H1 (cell line): Measurements from ENCODE around the gene TTC22. TPM values are rescaled to one million over a fixed set of nuclear protein-coding genes. Genes with fewer than 3 reads are reported as not detected.

ENCODE experiments used
- BACH1 ChIP-seq: IDR thresholded peaks from 2 replicates; pipeline ENCODE4 v1.6.1; 2012; ENCODE audit warnings: low read length, improper control_type of control experiment
- BRCA1 ChIP-seq: IDR thresholded peaks from 2 replicates; pipeline ENCODE4 v1.6.1; 2012; ENCODE audit warnings: low read depth, low read length, improper control_type of control experiment
- CEBPB ChIP-seq: IDR thresholded peaks from 2 replicates; pipeline ENCODE4 v1.6.1; 2012; ENCODE audit warnings: low read depth, low read length
- FOSL1 ChIP-seq: IDR thresholded peaks from 2 replicates; pipeline ENCODE4 v1.6.1; 2011; ENCODE audit warnings: mild to moderate bottlenecking, low read depth, low read length, moderate library complexity; ENCODE audit not compliant: insufficient read depth
- GTF2F1 ChIP-seq: IDR thresholded peaks from 2 replicates; pipeline ENCODE4 v1.6.1; 2012; ENCODE audit warnings: low read depth, low read length, improper control_type of control experiment, borderline replicate concordance
- HDAC6 ChIP-seq: IDR thresholded peaks from one replicate; pipeline ENCODE4 v1.7.1; 2012; ENCODE audit warnings: low read depth, mild to moderate bottlenecking, inconsistent platforms, low read length, moderate library complexity
- MAFK ChIP-seq: IDR thresholded peaks from 2 replicates; pipeline ENCODE4 v1.6.1; 2012; ENCODE audit warnings: low read depth, mild to moderate bottlenecking, improper control_type of control experiment, low read length
- POU5F1 ChIP-seq: IDR thresholded peaks from 2 replicates; pipeline ENCODE4 v1.6.1; 2011; ENCODE audit warnings: low read depth, mild to moderate bottlenecking, low read length, moderate library complexity
- RAD21 ChIP-seq, 2 experiments: IDR thresholded peaks in 1 of 2; conservative IDR thresholded peaks in 1 of 2; 2 replicates each; pipeline ENCODE4 v1.6.1; 2011; ENCODE audit warnings: low read depth in 2 of 2, low read length in 2 of 2, improper control_type of control experiment in 1 of 2, inconsistent platforms in 1 of 2, mild to moderate bottlenecking in 1 of 2, moderate library complexity in 1 of 2
- RXRA ChIP-seq: IDR thresholded peaks from 2 replicates; pipeline ENCODE4 v1.6.1; 2011; ENCODE audit warnings: low read depth, mild to moderate bottlenecking, low read length, moderate library complexity; ENCODE audit not compliant: insufficient read depth
- polyA plus RNA-seq, 7 experiments: library from polyadenylated mRNA; depleted of rRNA in 3 of 7; stranded (reverse) in 5 of 7; unstranded in 2 of 7; fragments of >200 nt in 5 of 7; fragments of 200-250 nt in 2 of 7; gene quantifications; 1 replicate in 5 of 7; 2 replicates in 1 of 7; 4 replicates in 1 of 7; pipeline versions ENCODE4 v1.2.1 to v1.2.3, GENCODE V29; 2011 to 2013; ENCODE audit warnings: missing spikeins in 2 of 7, mixed read lengths in 2 of 7
- total RNA-seq: library from RNA; stranded (reverse); fragmentation: NEBNext Ultra II Directional; extraction: Animal tissue kit (Norgen Biotek cat#: 25700); gene quantifications from 2 replicates; pipeline ENCODE4 v1.2.1, GENCODE V29; 2021
- TF ChIP-seq, protein P1 (sequence below): fragments of 300-600 bp; sonication (generic); IDR thresholded peaks from 2 replicates; pipeline ENCODE4 v1.7.1; 2012; ENCODE audit warnings: low read length, moderate library complexity, mild to moderate bottlenecking, inconsistent platforms; ENCODE audit not compliant: insufficient replicate concordance
- TF ChIP-seq, protein P2 (sequence below): IDR thresholded peaks from 2 replicates; pipeline ENCODE4 v1.6.1; 2011; ENCODE audit warnings: low read depth, mild to moderate bottlenecking, low read length; ENCODE audit not compliant: insufficient read depth

The TTC22 gene
- total and polyA plus RNA-seq, 2 of the 8 experiments (the other 6 are each of a cell fraction or from before 2014, with no cell fraction given), result 1.00 to 1.6 TPM

DNA sequence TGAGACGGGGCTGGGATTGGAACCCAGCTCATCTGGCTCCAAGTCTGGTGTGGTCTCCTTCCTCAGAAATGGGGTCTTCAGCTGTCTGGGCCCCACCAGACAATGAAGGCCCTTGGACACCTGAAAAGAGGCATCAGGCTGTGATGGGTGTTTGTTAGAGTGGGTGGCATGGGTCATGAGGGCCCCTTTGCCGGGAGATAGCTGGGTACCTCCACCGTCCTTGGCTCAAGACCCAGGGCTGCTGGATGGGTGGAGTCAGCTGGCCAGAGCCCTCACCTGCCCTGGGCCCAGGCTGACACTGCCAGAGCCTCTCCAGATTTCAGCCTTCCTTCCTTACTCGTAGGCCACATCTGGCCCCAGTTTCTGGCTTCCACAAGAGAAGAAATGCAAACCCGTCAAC, 13.4 kb upstream of the TTC22 start (continued):
- TF ChIP-seq, protein P1, sequence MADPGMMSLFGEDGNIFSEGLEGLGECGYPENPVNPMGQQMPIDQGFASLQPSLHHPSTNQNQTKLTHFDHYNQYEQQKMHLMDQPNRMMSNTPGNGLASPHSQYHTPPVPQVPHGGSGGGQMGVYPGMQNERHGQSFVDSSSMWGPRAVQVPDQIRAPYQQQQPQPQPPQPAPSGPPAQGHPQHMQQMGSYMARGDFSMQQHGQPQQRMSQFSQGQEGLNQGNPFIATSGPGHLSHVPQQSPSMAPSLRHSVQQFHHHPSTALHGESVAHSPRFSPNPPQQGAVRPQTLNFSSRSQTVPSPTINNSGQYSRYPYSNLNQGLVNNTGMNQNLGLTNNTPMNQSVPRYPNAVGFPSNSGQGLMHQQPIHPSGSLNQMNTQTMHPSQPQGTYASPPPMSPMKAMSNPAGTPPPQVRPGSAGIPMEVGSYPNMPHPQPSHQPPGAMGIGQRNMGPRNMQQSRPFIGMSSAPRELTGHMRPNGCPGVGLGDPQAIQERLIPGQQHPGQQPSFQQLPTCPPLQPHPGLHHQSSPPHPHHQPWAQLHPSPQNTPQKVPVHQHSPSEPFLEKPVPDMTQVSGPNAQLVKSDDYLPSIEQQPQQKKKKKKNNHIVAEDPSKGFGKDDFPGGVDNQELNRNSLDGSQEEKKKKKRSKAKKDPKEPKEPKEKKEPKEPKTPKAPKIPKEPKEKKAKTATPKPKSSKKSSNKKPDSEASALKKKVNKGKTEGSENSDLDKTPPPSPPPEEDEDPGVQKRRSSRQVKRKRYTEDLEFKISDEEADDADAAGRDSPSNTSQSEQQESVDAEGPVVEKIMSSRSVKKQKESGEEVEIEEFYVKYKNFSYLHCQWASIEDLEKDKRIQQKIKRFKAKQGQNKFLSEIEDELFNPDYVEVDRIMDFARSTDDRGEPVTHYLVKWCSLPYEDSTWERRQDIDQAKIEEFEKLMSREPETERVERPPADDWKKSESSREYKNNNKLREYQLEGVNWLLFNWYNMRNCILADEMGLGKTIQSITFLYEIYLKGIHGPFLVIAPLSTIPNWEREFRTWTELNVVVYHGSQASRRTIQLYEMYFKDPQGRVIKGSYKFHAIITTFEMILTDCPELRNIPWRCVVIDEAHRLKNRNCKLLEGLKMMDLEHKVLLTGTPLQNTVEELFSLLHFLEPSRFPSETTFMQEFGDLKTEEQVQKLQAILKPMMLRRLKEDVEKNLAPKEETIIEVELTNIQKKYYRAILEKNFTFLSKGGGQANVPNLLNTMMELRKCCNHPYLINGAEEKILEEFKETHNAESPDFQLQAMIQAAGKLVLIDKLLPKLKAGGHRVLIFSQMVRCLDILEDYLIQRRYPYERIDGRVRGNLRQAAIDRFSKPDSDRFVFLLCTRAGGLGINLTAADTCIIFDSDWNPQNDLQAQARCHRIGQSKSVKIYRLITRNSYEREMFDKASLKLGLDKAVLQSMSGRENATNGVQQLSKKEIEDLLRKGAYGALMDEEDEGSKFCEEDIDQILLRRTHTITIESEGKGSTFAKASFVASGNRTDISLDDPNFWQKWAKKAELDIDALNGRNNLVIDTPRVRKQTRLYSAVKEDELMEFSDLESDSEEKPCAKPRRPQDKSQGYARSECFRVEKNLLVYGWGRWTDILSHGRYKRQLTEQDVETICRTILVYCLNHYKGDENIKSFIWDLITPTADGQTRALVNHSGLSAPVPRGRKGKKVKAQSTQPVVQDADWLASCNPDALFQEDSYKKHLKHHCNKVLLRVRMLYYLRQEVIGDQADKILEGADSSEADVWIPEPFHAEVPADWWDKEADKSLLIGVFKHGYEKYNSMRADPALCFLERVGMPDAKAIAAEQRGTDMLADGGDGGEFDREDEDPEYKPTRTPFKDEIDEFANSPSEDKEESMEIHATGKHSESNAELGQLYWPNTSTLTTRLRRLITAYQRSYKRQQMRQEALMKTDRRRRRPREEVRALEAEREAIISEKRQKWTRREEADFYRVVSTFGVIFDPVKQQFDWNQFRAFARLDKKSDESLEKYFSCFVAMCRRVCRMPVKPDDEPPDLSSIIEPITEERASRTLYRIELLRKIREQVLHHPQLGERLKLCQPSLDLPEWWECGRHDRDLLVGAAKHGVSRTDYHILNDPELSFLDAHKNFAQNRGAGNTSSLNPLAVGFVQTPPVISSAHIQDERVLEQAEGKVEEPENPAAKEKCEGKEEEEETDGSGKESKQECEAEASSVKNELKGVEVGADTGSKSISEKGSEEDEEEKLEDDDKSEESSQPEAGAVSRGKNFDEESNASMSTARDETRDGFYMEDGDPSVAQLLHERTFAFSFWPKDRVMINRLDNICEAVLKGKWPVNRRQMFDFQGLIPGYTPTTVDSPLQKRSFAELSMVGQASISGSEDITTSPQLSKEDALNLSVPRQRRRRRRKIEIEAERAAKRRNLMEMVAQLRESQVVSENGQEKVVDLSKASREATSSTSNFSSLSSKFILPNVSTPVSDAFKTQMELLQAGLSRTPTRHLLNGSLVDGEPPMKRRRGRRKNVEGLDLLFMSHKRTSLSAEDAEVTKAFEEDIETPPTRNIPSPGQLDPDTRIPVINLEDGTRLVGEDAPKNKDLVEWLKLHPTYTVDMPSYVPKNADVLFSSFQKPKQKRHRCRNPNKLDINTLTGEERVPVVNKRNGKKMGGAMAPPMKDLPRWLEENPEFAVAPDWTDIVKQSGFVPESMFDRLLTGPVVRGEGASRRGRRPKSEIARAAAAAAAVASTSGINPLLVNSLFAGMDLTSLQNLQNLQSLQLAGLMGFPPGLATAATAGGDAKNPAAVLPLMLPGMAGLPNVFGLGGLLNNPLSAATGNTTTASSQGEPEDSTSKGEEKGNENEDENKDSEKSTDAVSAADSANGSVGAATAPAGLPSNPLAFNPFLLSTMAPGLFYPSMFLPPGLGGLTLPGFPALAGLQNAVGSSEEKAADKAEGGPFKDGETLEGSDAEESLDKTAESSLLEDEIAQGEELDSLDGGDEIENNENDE, result no peak
- no peak for TF ChIP-seq CEBPB
- TF ChIP-seq RXRA, result no peak
- no peak for TF ChIP-seq POU5F1
- TF ChIP-seq, protein P2, sequence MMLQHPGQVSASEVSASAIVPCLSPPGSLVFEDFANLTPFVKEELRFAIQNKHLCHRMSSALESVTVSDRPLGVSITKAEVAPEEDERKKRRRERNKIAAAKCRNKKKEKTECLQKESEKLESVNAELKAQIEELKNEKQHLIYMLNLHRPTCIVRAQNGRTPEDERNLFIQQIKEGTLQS, result no peak
- no peak for TF ChIP-seq MAFK
- no peak for TF ChIP-seq BACH1
- TF ChIP-seq GTF2F1, result no peak
- no peak for TF ChIP-seq RAD21 (IDR thresholded peaks at IDR 0.05 in 1 of 2, conservative IDR thresholded peaks at IDR 0.05 in 1 of 2; ENCODE audit: low read depth in 2 of 2, low read length in 2 of 2)
- TF ChIP-seq FOSL1, result no peak
- no peak for TF ChIP-seq HDAC6
- TF ChIP-seq BRCA1, result no peak
